Inflammatory macrophage treated with lipopolysaccharide for 4 hours (primary cell): ENCODE measurements around the gene SH3RF3.
"Not testable (repeated sequence)": the region's sequence is repeated elsewhere in the genome, so short reads cannot be mapped to it uniquely, and the experiment has no call there.

ENCODE experiments used
- DNase-seq: peaks from one replicate; pipeline ENCODE4 v3.0.0-alpha.2; 2020

SH3RF3 gene

GRCh38 chr2:109223490-109223889 lies 94.5 kb downstream of the SH3RF3 start:
- DNase-seq = no peak

GRCh38 chr2:109224341-109224740 lies 95.3 kb downstream of the SH3RF3 start:
- DNase-seq = not testable (repeated sequence)

DNA sequence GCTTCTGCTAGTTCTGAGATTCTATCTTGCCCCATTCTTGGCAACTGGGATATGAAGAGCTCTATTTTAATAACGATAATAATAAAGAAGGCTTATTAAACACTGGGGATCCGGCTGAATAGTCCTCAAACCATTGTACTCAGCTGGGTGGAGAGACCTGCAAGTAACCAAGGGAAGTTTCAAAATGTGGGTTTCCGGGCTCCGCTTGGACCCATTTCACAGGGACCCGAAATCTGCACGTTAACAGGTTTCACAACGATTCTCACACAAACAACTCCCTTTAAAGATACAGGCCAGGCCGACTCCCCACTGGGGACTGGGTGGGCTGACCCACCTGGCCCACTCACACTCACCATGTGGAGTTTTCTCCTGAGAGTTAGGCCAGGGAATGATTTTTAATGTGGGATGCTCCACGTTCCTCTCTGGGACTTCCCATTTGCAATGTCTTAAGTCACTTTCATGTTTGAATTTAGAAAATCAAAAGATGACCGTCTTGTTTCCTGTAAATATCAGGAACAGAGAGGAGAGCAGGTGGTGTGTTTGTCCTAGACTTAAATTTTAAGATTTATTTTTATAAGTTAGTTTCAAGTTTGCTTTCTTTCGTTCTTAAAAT lies 96.3 kb downstream of the SH3RF3 start:
- peak; percentile 40 for DNase-seq

DNA sequence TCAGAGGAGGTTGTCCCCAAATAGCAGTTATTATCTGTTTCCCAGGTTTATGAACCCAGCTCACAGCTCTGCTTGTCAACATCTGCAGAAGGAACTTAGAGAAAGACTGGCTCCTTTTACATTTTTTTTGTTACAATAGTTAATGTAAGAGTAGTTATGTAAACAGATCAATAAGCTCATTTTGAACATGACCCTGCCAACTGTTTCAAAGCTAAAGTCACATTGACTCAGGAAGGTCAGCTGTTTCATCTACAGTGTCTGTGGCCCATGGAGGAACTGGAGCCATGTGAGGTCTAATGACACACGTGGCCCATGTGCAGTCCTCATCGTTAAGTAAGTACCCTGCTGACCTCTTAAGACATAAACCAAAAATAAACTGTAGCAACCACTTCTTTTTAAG lies 97.1 kb downstream of the SH3RF3 start:
- peak; percentile 89 for DNase-seq

DNA sequence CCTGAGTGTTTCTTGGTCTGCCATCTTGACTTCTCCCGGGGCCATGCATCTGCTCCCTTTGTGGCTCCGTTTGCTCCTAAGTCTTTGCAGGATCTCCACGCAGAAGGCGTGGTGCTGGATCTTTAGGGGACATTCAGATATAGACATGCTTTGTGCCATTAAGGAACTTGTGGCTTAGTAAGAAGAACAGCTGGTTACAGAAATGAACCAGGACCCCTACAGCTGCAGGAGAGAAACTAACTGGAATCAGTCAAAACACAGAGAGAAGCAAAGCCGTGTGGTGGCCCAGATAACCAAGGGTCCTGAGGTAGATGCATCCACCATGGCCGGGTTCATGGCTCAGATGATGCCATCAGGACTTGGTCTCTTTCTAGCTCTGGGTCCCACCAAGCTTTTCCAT lies 97.6 kb downstream of the SH3RF3 start:
- DNase-seq = no peak

GRCh38 chr2:109229094-109229675 lies 100.2 kb downstream of the SH3RF3 start:
- DNase-seq = peak; percentile 30

DNA sequence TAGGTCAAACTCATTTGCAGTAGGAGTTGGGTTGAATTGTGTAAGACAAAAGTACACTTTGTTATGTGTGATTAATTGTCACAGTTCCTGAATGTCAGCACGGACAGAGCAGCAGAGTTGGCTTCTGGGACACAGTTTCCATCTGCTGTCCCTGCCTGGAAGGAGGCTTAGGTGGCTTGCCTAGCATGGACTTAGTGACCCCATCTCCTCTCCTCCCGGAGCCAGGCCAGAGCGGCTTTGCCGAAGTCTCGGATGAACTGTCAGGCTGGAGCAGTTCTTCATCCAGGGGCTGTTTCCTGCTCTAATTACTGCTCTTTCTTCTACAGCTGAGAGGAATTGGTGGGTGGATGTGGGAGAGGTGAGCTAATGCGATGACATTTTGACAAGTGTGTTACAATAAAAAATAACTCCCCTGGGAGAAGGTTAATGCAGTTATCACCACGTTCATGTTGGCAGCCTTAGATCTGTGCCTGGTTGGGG lies 102.0 kb downstream of the SH3RF3 start:
- DNase-seq = peak; percentile 77

- no peak for DNase-seq
These were observed 102.4 kb downstream of the SH3RF3 start for GRCh38 chr2:109231428-109231827.

DNA sequence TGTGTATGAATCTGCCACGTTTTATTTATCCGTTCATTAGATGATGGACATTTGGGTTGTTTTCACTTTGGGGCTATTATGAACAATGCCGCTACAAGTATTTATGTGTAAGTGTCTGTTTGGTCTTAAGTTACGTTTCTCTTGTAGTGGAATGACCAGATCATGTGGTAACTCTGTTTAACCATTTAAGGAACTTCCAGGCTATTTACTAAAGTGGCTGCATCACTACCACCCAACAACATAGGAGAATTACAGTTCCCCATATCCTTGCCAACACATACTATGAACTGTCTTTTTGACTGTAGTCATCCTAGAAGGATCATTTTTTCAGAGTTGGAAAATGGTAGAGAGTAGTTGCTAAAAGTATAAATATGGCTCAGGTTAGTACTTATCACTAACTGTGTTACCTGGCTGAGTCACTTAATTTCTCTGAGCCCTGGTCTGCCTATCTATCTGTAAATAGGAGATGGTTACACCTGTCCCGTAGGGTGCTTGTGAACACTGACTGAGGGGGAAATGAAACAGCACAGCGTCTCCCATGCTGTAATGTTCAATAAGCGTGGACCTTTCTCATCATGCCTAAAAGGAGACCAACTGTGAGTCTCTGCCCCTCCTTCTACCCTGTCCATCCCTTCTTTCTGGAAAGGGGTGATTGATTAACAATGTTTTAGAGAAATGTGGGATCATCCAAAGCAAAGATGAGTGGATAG lies 103.1 kb downstream of the SH3RF3 start:
- DNase-seq = peak; percentile 79

- DNase-seq = no peak
These were observed 103.9 kb downstream of the SH3RF3 start for GRCh38 chr2:109232909-109233308.

- no peak for DNase-seq
These were observed 104.6 kb downstream of the SH3RF3 start for GRCh38 chr2:109233643-109234042.

DNA sequence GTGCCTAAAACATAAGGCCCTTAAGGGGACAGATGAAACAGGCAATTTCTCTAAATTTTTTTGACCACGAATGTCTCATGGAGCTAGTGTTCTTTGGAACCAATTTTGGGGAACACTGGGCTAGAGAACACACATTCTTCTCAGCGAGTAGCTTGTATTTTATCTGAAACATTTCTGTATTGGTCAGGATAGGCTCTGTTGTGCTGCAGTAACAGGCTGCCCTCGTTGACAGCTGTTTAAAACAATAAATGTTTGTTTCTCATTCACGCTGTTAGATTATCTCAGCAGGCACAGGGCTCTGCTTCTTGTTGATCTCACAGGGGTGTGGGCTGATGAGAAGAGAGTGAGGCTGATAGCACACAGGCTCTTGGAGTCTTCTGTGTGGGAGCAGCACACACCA lies 105.3 kb downstream of the SH3RF3 start:
- no peak for DNase-seq

DNA sequence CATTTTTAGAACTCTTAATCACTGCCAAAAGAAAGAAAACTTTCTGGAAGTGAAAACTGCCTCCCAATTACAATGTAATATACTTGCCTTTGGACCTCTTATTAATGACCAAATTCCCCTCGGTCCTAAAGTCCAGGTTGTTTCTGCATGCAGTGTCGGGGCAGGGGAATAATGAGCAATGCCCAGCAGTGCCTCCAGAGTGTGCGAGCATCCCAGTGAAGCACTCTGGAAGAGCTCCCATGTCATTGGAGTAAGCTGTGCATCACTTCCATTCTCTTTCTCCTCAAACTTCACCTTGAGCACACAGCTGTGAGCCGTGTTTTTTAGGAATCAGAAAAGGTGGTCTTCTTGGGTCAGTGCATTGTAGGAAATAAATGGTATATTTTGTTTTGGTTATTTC lies 107.1 kb downstream of the SH3RF3 start:
- DNase-seq = no peak

- no peak for DNase-seq
These were observed 108.8 kb downstream of the SH3RF3 start for GRCh38 chr2:109237792-109238191.

- DNase-seq = peak; percentile 97
These were observed 109.6 kb downstream of the SH3RF3 start for GRCh38 chr2:109238580-109238979.

- DNase-seq = no peak
These were observed 110.7 kb downstream of the SH3RF3 start for GRCh38 chr2:109239720-109240119.

DNA sequence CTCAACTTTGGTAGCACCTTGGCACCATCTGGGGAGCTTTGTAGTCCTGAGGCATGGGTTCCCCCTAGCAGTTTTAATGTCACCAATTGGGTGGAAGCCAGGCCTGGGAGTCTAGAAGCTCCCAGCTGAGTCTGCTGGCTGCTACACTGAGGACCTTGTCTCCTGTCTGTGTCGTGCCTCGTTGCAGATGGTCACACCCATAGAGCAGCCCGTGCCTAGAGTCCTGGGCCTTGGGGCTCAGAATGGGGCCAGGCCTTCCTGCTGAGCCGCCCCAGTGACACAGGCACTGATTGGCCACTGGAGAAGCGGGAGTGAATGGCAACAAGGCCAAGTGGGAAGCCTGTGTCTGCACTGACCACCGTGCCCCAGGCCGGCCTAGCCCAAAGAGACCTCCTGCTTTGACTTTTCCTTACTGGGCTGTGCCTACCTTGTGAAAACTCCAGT lies 113.2 kb downstream of the SH3RF3 start:
- DNase-seq = no peak

DNA sequence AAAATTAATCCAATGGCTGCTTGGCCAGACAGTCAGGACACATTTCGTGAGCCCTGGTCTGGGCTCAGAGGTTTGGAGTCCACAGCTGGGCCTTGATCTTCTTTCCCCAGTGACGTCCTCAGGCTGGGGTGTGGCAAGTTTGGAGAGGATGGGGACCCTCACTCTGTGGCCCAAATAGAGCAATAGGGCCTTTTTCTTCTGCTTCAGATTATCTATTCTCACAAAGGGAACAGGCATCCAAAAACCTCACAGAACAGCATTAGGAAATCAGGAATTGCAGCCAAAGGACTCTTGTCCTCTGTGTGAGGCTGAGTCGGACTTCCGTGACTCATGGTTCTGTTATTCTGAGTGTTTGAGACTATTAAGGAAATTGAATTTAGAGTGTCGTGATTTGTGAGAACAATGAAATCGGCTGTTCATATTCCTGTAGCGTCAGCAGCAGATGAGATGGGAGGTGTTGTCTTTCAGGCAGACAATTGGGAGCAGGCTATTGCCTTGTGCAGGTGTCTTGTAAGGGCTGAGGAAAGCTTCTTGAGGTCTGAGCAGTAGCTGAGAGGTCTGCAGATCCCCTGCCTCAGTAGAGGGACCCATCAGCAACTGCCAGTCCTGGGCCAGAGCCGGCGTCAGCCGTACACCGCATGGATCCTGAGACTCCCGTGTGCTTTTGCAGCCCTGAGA lies 113.8 kb downstream of the SH3RF3 start:
- DNase-seq = peak; percentile 47

GRCh38 chr2:109243526-109244303 lies 114.7 kb downstream of the SH3RF3 start:
- no peak for DNase-seq

DNA sequence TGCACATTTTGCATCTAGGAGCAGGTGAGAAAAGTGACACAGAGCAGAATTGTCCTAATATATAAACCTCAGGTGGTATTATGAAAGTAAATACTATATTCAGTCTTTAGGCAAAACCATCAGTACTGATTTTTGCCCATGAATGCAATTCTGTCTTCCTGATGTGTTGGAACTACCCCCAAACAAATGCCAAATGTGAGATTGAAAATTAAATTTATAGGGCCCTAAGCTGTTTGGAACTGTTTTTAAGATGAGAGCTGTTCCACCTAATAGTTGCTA lies 115.2 kb downstream of the SH3RF3 start:
- no peak for DNase-seq

DNA sequence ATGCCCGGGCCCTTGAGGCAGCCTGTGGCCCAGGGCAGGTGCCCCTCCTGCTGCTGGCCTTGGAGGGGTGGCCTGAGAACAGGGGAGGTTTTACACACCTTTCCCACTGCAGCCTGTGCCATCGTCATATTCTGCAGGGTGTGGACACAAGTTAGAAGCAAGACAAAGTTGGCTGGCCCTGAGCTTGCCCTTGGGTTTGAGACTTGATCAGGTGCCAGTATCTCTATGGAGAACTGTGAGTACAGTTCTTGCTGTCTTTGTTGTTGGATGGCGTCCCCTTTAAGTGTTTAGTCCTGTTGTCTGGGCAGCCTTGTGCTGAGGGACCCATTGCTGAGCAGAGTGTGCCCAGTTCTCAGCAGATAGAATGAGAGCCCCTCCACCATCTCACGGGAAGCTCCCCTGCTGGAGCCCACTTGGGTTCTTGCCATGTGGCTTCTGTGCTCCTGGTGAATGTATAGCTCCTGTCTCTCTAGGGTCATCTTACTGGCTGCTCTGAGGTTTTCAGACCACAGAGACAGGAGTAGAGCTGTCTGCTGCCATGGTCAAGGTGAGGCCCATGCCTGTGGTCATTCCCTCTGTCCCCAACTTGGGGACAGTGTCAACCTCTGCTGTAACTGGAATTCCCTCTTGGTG lies 115.9 kb downstream of the SH3RF3 start:
- DNase-seq = no peak

DNA sequence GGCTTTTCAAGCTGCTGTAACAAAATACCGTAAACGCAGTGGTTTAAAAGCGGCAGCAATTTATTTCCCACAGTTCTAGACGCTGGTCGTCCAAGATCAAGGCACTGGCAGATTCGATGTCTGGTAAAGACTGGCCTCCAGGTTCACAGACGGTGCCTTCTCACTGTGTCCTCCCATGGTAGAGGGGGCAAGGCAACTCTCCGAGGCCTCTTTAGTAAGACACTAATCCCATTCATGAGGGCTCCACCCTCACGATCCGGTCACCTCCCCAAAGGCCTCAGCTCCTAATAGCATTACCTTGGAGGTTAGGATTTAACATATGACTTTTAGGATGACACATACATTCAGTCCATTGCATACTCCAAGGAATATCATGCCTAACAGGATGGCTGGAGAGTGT lies 117.2 kb downstream of the SH3RF3 start:
- no peak for DNase-seq

- no peak for DNase-seq
These were observed 117.6 kb downstream of the SH3RF3 start for GRCh38 chr2:109246616-109247015.
